HEK293T (cell line): ENCODE results near the gene DMBX1.

ENCODE experiments used
- BHLHE40 ChIP-seq: fragments of 450-650 bp; IDR thresholded peaks from 2 replicates; pipeline ENCODE4 v1.6.1; 2016; ENCODE audit warnings: mild to moderate bottlenecking, moderate library complexity, borderline replicate concordance
- ELF4 ChIP-seq: fragments of 450-650 bp; IDR thresholded peaks from 2 replicates; pipeline ENCODE4 v1.6.1; 2017; ENCODE audit warnings: antibody characterized with exemption
- FOXM1 ChIP-seq: fragments of 450-650 bp; IDR thresholded peaks from 2 replicates; pipeline ENCODE4 v1.6.1; 2017; ENCODE audit warnings: mild to moderate bottlenecking, borderline replicate concordance
- LEF1 ChIP-seq: fragments of 450-650 bp; IDR thresholded peaks from 2 replicates; pipeline ENCODE4 v1.6.1; 2017; ENCODE audit warnings: mild to moderate bottlenecking, borderline replicate concordance
- NFRKB ChIP-seq: fragments of 450-650 bp; IDR thresholded peaks from 2 replicates; pipeline ENCODE4 v1.6.1; 2016; ENCODE audit warnings: mild to moderate bottlenecking, moderate library complexity
- SP1 ChIP-seq: fragments of 450-650 bp; IDR thresholded peaks from 2 replicates; pipeline ENCODE4 v1.6.1; 2017
- SUZ12 ChIP-seq: fragments of 450-650 bp; IDR thresholded peaks from 2 replicates; pipeline ENCODE4 v1.6.1; 2016; ENCODE audit warnings: mild to moderate bottlenecking
- TARDBP ChIP-seq: fragments of 450-650 bp; IDR thresholded peaks from 2 replicates; pipeline ENCODE4 v1.6.1; 2016

DNA sequence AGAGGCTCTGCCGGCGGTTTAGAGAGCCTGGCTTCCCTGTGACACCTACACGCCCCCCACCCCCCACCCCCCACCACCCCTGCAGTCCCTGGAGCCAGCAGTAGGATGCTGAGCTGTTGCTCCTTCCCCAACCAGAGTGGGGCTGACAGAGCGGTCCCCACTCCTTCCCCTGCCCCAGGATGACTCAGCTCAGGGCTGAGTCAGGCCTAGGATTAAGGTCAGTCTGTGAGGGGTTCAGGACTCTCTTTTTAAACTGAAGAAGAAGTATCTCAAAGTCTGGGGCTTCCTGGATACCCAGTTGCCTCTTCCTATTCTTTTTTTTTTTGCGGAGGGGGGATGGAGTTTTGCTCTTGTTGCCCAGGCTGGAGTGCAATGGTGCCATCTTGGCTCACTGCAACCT is 19.1 kb downstream of the DMBX1 start:
- TF ChIP-seq NFRKB (no peak), LEF1 (no peak), TARDBP (no peak), BHLHE40 (no peak), SUZ12 (no peak), SP1 (no peak), FOXM1 (no peak), ELF4 (no peak)
